A549 (cell line): Measurements from ENCODE around the gene NGEF. TPM values are rescaled to one million over a fixed set of nuclear protein-coding genes. Genes with fewer than 3 reads are reported as not detected.

Experiments used
- ATAC-seq, 2 experiments: fragments of 200-7000 bp in 1 of 2; fragments of >200 bp in 1 of 2; cut with Nextera tagmentation in 1 of 2; cut with Tn5 transposase in 1 of 2; 3 replicates each; pipeline versions ENCODE4 v1.8.0 to v1.9.1; 2018 to 2020; ENCODE audit warnings: mild to moderate bottlenecking in 1 of 2, moderate library complexity in 1 of 2
- CTCF ChIA-PET: fragments of 300-600 bp; sonication (Branson Sonifier 250); formaldehyde crosslinking; extraction: SDS; loops from one replicate; lab custom pipeline; 2021; ENCODE audit warnings: antibody characterized with exemption, inconsistent platforms; lab: Yijun Ruan, JAX
- POLR2A ChIA-PET: fragments of 350-600 bp; formaldehyde crosslinking; extraction: SDS; loops from one replicate; lab custom pipeline; 2021; ENCODE audit warnings: antibody characterized with exemption, inconsistent platforms; lab: Yijun Ruan, JAX
- DNase-seq, 2 experiments: peaks; one replicate each; pipeline versions ENCODE4 v3.0.0 to v3.0.0-alpha.2; 2011 to 2016; ENCODE audit warnings: low read depth in 1 of 2, low spot score in 1 of 2
- FAIRE-seq: peaks from 2 replicates; lab custom pipeline; 2011; peaks lifted over from hg19 to GRCh38; lab: Jason Lieb, UNC
- H3K27ac ChIP-seq, 2 experiments: fragments of >200 bp; sonication (Bioruptor Twin); formaldehyde crosslinking; 3 replicates each; pipeline ENCODE4 v1.5.1; 2016 to 2017
- H3K4me1 ChIP-seq: fragments of >200 bp; sonication (Bioruptor Twin); formaldehyde crosslinking; 3 replicates; pipeline ENCODE4 v1.6.1; 2016
- H3K4me2 ChIP-seq: fragments of >200 bp; sonication (Bioruptor Twin); formaldehyde crosslinking; 3 replicates; pipeline ENCODE4 v1.6.1; 2016
- H3K4me3 ChIP-seq: fragments of >200 bp; sonication (Bioruptor Twin); formaldehyde crosslinking; 3 replicates; pipeline ENCODE4 v1.5.1; 2016
- H3K9me3 ChIP-seq: fragments of >200 bp; sonication (Bioruptor Twin); formaldehyde crosslinking; 3 replicates; pipeline ENCODE4 v1.6.1; 2016
- BHLHE40 ChIP-seq: IDR thresholded peaks from 2 replicates; pipeline ENCODE4 v1.6.1; 2012; ENCODE audit warnings: low read depth, low read length, inconsistent platforms
- CBX2 ChIP-seq: fragments of 200-600 bp; sonication (generic); IDR thresholded peaks from 2 replicates; pipeline ENCODE4 v1.6.1; 2016; ENCODE audit warnings: low read depth, mild to moderate bottlenecking, borderline replicate concordance
- FOSL2 ChIP-seq, 2 experiments: fragments of 450-650 bp in 1 of 2; fragments of >200 bp in 1 of 2; sonication (Bioruptor Twin) in 1 of 2; formaldehyde crosslinking; IDR thresholded peaks; 2 replicates each; pipeline versions ENCODE4 v1.5.0 to v1.6.1; 2016 to 2020; ENCODE audit warnings: mild to moderate bottlenecking in 1 of 2, moderate library complexity in 1 of 2
- HEYL ChIP-seq: fragments of 250-450 bp; sonication (Bioruptor Pico); IDR thresholded peaks from 2 replicates; pipeline ENCODE4 v1.8.0; 2021; ENCODE audit warnings: mild to moderate bottlenecking, moderate library complexity
- HOXA7 ChIP-seq: fragments of 250-450 bp; sonication (Bioruptor Pico); IDR thresholded peaks from 2 replicates; pipeline ENCODE4 v1.5.0; 2020; ENCODE audit warnings: mild to moderate bottlenecking, moderate library complexity
- HOXB13 ChIP-seq: fragments of 250-450 bp; sonication (Bioruptor Pico); IDR thresholded peaks from 2 replicates; pipeline ENCODE4 v1.5.0; 2020; ENCODE audit warnings: low read depth, mild to moderate bottlenecking, moderate library complexity
- JUN ChIP-seq, 2 experiments: fragments of >200 bp; sonication (Bioruptor Twin); formaldehyde crosslinking; IDR thresholded peaks; 2 replicates in 1 of 2; 3 replicates in 1 of 2; pipeline ENCODE4 v1.6.1; 2016 to 2017
- JUNB ChIP-seq: fragments of >200 bp; sonication (Bioruptor Twin); formaldehyde crosslinking; IDR thresholded peaks from 2 replicates; pipeline ENCODE4 v1.6.1; 2016
- KDM1A ChIP-seq: fragments of 200-600 bp; sonication (generic); IDR thresholded peaks from 2 replicates; pipeline ENCODE4 v1.6.1; 2016; ENCODE audit warnings: low read depth, mild to moderate bottlenecking
- KDM5A ChIP-seq: fragments of 200-600 bp; sonication (generic); IDR thresholded peaks from 2 replicates; pipeline ENCODE4 v1.6.1; 2016; ENCODE audit warnings: antibody characterized with exemption, mild to moderate bottlenecking
- MAFK ChIP-seq: fragments of 450-650 bp; IDR thresholded peaks from 2 replicates; pipeline ENCODE4 v1.6.1; 2014; ENCODE audit not compliant: partially characterized antibody
- MAZ ChIP-seq: fragments of 150-350 bp; IDR thresholded peaks from 2 replicates; pipeline ENCODE4 v1.6.1; 2014; ENCODE audit warnings: antibody characterized with exemption, low read depth, low read length, borderline replicate concordance
- NPAS2 ChIP-seq: fragments of 250-450 bp; sonication (Bioruptor Pico); IDR thresholded peaks from 2 replicates; pipeline ENCODE4 v1.8.0; 2022; ENCODE audit warnings: mild to moderate bottlenecking, moderate library complexity, borderline replicate concordance
- RAD21 ChIP-seq, 2 experiments: fragments of >200 bp in 1 of 2; sonication (Bioruptor Twin) in 1 of 2; formaldehyde crosslinking in 1 of 2; IDR thresholded peaks in 1 of 2; conservative IDR thresholded peaks in 1 of 2; 2 replicates in 1 of 2; 3 replicates in 1 of 2; pipeline ENCODE4 v1.6.1; 2012 to 2018; ENCODE audit warnings: inconsistent platforms in 1 of 2
- SREBF2 ChIP-seq: fragments of 450-650 bp; IDR thresholded peaks from 2 replicates; pipeline ENCODE4 v1.6.1; 2014; ENCODE audit warnings: mild to moderate bottlenecking, moderate library complexity
- ZFP36 ChIP-seq: fragments of 450-650 bp; IDR thresholded peaks from 2 replicates; pipeline ENCODE4 v1.6.1; 2014; ENCODE audit warnings: borderline replicate concordance; ENCODE audit not compliant: partially characterized antibody
- WGBS: methylation state at CpG from one replicate; pipeline ENCODE4 v1.1.6; 2017; ENCODE audit errors: missing lambda C conversion rate; 5-methylcytosine and 5-hydroxymethylcytosine counted together
- polyA plus RNA-seq, 4 experiments: library from polyadenylated mRNA; depleted of rRNA in 3 of 4; stranded (reverse); fragments of >200 nt; fragmentation: RNase III in 1 of 4; extraction: RNeasy Plus Mini Kit Qiagen cat#74134 plus additional on column Dnase treatment in 1 of 4; gene quantifications; 2 replicates in 3 of 4; 3 replicates in 1 of 4; pipeline ENCODE4 v1.2.3, GENCODE V29; 2011 to 2017
- TF ChIP-seq, protein P1 (sequence below): fragments of 450-650 bp; IDR thresholded peaks from 2 replicates; pipeline ENCODE4 v1.6.1; 2014; ENCODE audit warnings: antibody characterized with exemption
- TF ChIP-seq, protein P2 (sequence below): fragments of >200 bp; sonication (Bioruptor Twin); formaldehyde crosslinking; IDR thresholded peaks from 2 replicates; pipeline ENCODE4 v1.6.1; 2016
- TF ChIP-seq, protein P3 (sequence below): fragments of 250-450 bp; sonication (Bioruptor Pico); IDR thresholded peaks from 2 replicates; pipeline ENCODE4 v1.5.0; 2020; ENCODE audit warnings: low read depth, mild to moderate bottlenecking, moderate library complexity
- TF ChIP-seq, protein P4 (sequence below): fragments of 150-350 bp; IDR thresholded peaks from 2 replicates; pipeline ENCODE4 v1.6.1; 2014; ENCODE audit warnings: low read depth, mild to moderate bottlenecking, low read length
- TF ChIP-seq, protein P5 (sequence below): fragments of >200 bp; sonication (Bioruptor Twin); formaldehyde crosslinking; IDR thresholded peaks from 3 replicates; pipeline ENCODE4 v1.6.1; 2016

Gene NGEF
- polyA plus RNA-seq, 2 of the 4 experiments (the other 2 are of a cell fraction) = 8.1 to 9.7 TPM

DNA sequence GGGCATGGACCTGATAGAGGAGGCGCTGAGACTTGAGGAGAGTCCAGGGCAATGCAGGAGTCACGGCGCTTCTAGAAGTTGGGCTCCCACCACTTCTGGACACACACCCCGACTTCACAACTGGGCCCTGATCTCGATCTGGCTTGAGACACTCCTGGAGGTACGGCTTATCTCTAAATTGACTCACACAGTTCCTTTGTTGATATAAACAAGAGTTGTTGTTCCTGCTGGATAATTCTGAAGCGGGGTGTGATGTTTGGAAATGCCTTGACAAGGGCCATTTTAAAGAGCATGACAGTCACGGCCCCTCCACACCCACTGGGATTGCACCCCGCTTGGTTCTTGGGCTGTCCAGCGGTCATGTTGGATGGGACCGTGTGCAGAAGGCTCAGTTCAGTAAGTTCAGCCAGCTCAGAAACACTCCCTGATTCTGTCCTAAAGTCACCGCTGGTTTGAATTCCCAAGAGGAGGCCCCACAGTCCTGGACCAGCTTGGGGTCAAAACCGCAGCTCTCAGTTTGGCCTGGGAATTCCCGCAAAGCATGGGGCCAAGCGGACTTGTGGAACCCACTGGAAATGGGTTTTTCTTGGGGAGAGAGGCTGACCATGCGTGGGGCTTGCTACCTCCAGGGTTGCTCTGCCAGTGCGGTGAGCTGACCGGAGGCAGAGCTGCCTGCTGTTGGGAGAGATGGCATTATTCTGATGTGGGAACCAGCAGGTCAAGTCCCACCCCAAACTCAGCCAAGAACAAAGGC, 10.1 kb upstream of the NGEF start:
- no peak for ATAC-seq
- Histone ChIP-seq H3K27ac (peak overlapping the region in 1 of 2 experiments; percentile 45; a peak in 3 of 6 replicates), H3K9me3 (0 out of 3 replicates have a peak, but pooled peaks cover 2% of the 10 kb centered on the region), H3K4me3 (no peak overlapping the region), H3K4me1 (peaks cover 17% of the 10 kb centered on the region), H3K4me2 (no peak overlapping the region)
- no peak for TF ChIP-seq MAZ
- TF ChIP-seq ZFP36 = no peak
- no peak for TF ChIP-seq KDM5A
- TF ChIP-seq HOXA7 (CRISPR knock-in tag) = no peak
- no peak for TF ChIP-seq BHLHE40
- no peak for TF ChIP-seq JUN (IDR thresholded peaks at IDR 0.05)
- TF ChIP-seq KDM1A = no peak
- no peak for TF ChIP-seq JUNB
- TF ChIP-seq, protein P1, sequence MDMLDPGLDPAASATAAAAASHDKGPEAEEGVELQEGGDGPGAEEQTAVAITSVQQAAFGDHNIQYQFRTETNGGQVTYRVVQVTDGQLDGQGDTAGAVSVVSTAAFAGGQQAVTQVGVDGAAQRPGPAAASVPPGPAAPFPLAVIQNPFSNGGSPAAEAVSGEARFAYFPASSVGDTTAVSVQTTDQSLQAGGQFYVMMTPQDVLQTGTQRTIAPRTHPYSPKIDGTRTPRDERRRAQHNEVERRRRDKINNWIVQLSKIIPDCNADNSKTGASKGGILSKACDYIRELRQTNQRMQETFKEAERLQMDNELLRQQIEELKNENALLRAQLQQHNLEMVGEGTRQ = no peak
- no peak for TF ChIP-seq HEYL (CRISPR knock-in tag)
- no peak for TF ChIP-seq NPAS2 (CRISPR knock-in tag)
- TF ChIP-seq HOXB13 (CRISPR knock-in tag) = no peak
- TF ChIP-seq MAFK = no peak
- TF ChIP-seq, protein P2, sequence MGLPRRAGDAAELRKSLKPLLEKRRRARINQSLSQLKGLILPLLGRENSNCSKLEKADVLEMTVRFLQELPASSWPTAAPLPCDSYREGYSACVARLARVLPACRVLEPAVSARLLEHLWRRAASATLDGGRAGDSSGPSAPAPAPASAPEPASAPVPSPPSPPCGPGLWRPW = no peak
- TF ChIP-seq, protein P3, sequence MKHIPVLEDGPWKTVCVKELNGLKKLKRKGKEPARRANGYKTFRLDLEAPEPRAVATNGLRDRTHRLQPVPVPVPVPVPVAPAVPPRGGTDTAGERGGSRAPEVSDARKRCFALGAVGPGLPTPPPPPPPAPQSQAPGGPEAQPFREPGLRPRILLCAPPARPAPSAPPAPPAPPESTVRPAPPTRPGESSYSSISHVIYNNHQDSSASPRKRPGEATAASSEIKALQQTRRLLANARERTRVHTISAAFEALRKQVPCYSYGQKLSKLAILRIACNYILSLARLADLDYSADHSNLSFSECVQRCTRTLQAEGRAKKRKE (CRISPR knock-in tag) = no peak
- TF ChIP-seq, protein P4, sequence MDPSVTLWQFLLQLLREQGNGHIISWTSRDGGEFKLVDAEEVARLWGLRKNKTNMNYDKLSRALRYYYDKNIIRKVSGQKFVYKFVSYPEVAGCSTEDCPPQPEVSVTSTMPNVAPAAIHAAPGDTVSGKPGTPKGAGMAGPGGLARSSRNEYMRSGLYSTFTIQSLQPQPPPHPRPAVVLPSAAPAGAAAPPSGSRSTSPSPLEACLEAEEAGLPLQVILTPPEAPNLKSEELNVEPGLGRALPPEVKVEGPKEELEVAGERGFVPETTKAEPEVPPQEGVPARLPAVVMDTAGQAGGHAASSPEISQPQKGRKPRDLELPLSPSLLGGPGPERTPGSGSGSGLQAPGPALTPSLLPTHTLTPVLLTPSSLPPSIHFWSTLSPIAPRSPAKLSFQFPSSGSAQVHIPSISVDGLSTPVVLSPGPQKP = no peak
- no peak for TF ChIP-seq SREBF2
- FAIRE-seq = no peak
- CTCF ChIA-PET = interaction anchor here (1.8 kb wide), 1 partner anchor 42 kb away, joined by 5 read pairs; no protein-coding TSS in a partner anchor
- POLR2A ChIA-PET = no interaction called here
- DNase-seq = no peak
- 83% methylated on average over 14 of the region's 18 CpGs for WGBS

DNA sequence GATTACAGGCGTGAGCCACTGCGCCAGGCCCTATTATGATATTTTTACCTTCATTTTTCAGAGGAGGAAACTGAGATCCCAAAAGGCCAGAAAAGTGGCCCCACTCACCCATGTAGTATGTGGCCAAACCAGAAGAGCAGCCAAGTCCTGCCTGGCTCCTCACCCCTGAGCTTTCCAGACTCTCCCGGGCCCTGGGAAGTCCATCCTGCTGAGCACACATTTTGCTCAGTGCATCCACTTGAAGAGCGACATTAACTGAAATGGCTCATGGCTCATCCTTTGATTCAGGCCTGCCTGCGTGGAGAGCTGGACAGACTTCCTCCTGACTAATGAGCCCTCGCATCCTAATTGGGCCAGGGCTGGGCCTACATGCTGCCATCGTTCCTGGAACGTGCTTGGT, 9.5 kb upstream of the NGEF start:
- ATAC-seq = no peak
- POLR2A ChIA-PET = no interaction called here
- H3K4me1 ChIP-seq = peaks cover 17% of the 10 kb centered on the region
- CTCF ChIA-PET = interaction anchor here (1.4 kb wide), 1 partner anchor 31 kb away, joined by 4 read pairs; no protein-coding TSS in a partner anchor
- WGBS = 84% methylated on average over 8 of the region's 8 CpGs
- H3K9me3 ChIP-seq = peaks cover 3% of the 10 kb centered on the region; the same call in 1 of the 3 replicates
- H3K27ac ChIP-seq = no peak overlapping the region
- H3K4me3 ChIP-seq = no peak overlapping the region
- H3K4me2 ChIP-seq = no peak overlapping the region
- DNase-seq = no peak
- no peak for FAIRE-seq
- TF ChIP-seq CBX2 (no peak), FOSL2 (IDR thresholded peaks at IDR 0.05) (no peak), FOSL2 (CRISPR knock-in tag; IDR thresholded peaks at IDR 0.05) (no peak), RAD21 (conservative IDR thresholded peaks at IDR 0.05 in 1 of 2, IDR thresholded peaks at IDR 0.05 in 1 of 2) (no peak), HOXA7 (CRISPR knock-in tag) (no peak)
- TF ChIP-seq, protein P5, sequence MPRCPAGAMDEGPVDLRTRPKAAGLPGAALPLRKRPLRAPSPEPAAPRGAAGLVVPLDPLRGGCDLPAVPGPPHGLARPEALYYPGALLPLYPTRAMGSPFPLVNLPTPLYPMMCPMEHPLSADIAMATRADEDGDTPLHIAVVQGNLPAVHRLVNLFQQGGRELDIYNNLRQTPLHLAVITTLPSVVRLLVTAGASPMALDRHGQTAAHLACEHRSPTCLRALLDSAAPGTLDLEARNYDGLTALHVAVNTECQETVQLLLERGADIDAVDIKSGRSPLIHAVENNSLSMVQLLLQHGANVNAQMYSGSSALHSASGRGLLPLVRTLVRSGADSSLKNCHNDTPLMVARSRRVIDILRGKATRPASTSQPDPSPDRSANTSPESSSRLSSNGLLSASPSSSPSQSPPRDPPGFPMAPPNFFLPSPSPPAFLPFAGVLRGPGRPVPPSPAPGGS = no peak
